Endothelial cell of umbilical vein (primary cell): Measurements from ENCODE around the gene HIRA. TPM values are rescaled to one million over a fixed set of nuclear protein-coding genes. Genes with fewer than 3 reads are reported as not detected.

Experiments
- BruUV-seq: library from RNA; stranded (reverse); fragments of 400-500 nt; replicated peaks from 2 replicates; lab custom pipeline; 2021; lab: Mats Ljungman, UMichigan
- CTCF ChIA-PET: fragments of 300-600, 350-600 bp; sonication (Branson Sonifier 250); formaldehyde crosslinking; loops from one replicate; lab custom pipeline; 2021; ENCODE audit warnings: antibody characterized with exemption, inconsistent platforms; lab: Charles Lee
- POLR2A ChIA-PET: fragments of 300-600, 350-600 bp; sonication (Branson Sonifier 250); formaldehyde crosslinking; loops from one replicate; lab custom pipeline; 2021; ENCODE audit warnings: antibody characterized with exemption, inconsistent platforms; lab: Charles Lee
- DNase-seq: peaks from one replicate; pipeline ENCODE4 v3.0.0-alpha.2; 2011; ENCODE audit warnings: low read depth, low spot score
- FAIRE-seq: peaks from 2 replicates; lab custom pipeline; 2011; peaks lifted over from hg19 to GRCh38; lab: Jason Lieb, UNC
- H2AFZ ChIP-seq: 2 replicates; pipeline ENCODE4 v1.6.0; 2012; ENCODE audit warnings: low read depth, low read length, control low read depth, inconsistent platforms
- H3K27ac ChIP-seq: 2 replicates; pipeline ENCODE4 v1.5.1; 2011; ENCODE audit warnings: low read depth, mild to moderate bottlenecking, control low read depth, low read length, moderate library complexity; ENCODE audit not compliant: insufficient read depth
- H3K27me3 ChIP-seq, 2 experiments: 2 replicates each; pipeline versions ENCODE4 v1.6.0 to v1.6.1; 2011; ENCODE audit warnings: low read length in 2 of 2, mixed read lengths in 1 of 2; ENCODE audit not compliant: control insufficient read depth in 2 of 2, insufficient read depth in 2 of 2
- H3K36me3 ChIP-seq, 2 experiments: 2 replicates in 1 of 2; 3 replicates in 1 of 2; pipeline ENCODE4 v1.5.1; 2011; ENCODE audit warnings: low read length in 2 of 2, mild to moderate bottlenecking in 1 of 2, moderate library complexity in 1 of 2; ENCODE audit not compliant: control insufficient read depth in 2 of 2, insufficient read depth in 2 of 2; ENCODE audit errors: extremely low read depth in 1 of 2
- H3K4me1 ChIP-seq: 3 replicates; pipeline ENCODE4 v1.5.1; 2011; ENCODE audit warnings: mild to moderate bottlenecking, low read length; ENCODE audit not compliant: control insufficient read depth, insufficient read depth; ENCODE audit errors: extremely low read depth
- H3K4me2 ChIP-seq: 2 replicates; pipeline ENCODE4 v1.6.1; 2011; ENCODE audit warnings: low read length, control low read depth, mixed read lengths; ENCODE audit not compliant: insufficient read depth
- H3K4me3 ChIP-seq, 3 experiments: fragments of 200-600 bp in 1 of 3; sonication (generic), shearing (Covaris generic) in 1 of 3; replicated peaks in 1 of 3; 2 replicates each; pipeline ENCODE4 v1.5.1; 2011 to 2016; ENCODE audit warnings: control low read depth in 3 of 3, low read length in 3 of 3, mild to moderate bottlenecking in 2 of 3, inconsistent platforms in 1 of 3, low read depth in 1 of 3, moderate library complexity in 1 of 3; ENCODE audit not compliant: insufficient read depth in 1 of 3
- H3K79me2 ChIP-seq: 2 replicates; pipeline ENCODE4 v1.6.0; 2012; ENCODE audit warnings: low read length, inconsistent platforms; ENCODE audit not compliant: control insufficient read depth, insufficient read depth
- H3K9ac ChIP-seq: replicated peaks from 2 replicates; pipeline ENCODE3; 2011; ENCODE audit warnings: low read length, control low read depth; ENCODE audit not compliant: insufficient read depth; ENCODE audit errors: extremely low read depth
- H3K9me1 ChIP-seq: replicated peaks from 3 replicates; pipeline ENCODE4 v1.6.0; 2011; ENCODE audit warnings: mild to moderate bottlenecking, low read length; ENCODE audit not compliant: control insufficient read depth, insufficient read depth; ENCODE audit errors: extremely low read depth
- H3K9me3 ChIP-seq: replicated peaks from 2 replicates; pipeline ENCODE4 v1.5.1; 2012; ENCODE audit warnings: low read length, inconsistent platforms; ENCODE audit not compliant: control insufficient read depth, insufficient read depth
- H4K20me1 ChIP-seq: replicated peaks from 2 replicates; pipeline ENCODE3; 2011; ENCODE audit warnings: mild to moderate bottlenecking, low read length; ENCODE audit not compliant: control insufficient read depth, insufficient read depth; ENCODE audit errors: extremely low read depth
- CTCF ChIP-seq, 2 donors: IDR thresholded peaks; 1 replicate in 1 of 2; 2 replicates in 1 of 2; pipeline ENCODE4 v1.5.1; 2011; ENCODE audit warnings: low read length in 2 of 2, mild to moderate bottlenecking in 2 of 2, moderate library complexity in 2 of 2, control low read depth in 1 of 2, inconsistent platforms in 1 of 2, low read depth in 1 of 2; ENCODE audit not compliant: insufficient read depth in 1 of 2; ENCODE audit errors: extremely low read depth in 1 of 2
- EZH2 ChIP-seq: IDR thresholded peaks from 2 replicates; pipeline ENCODE4 v1.6.1; 2012; ENCODE audit warnings: borderline replicate concordance, low read depth, mild to moderate bottlenecking, moderate library complexity, low read length, inconsistent platforms; ENCODE audit not compliant: severe bottlenecking
- FOS ChIP-seq: IDR thresholded peaks from 2 replicates; pipeline ENCODE4 v1.6.1; 2011; ENCODE audit warnings: mild to moderate bottlenecking, low read length, moderate library complexity, borderline replicate concordance; ENCODE audit not compliant: insufficient read depth
- GATA2 ChIP-seq: IDR thresholded peaks from 2 replicates; pipeline ENCODE4 v1.7.0; 2011; ENCODE audit warnings: low read depth, mild to moderate bottlenecking, moderate library complexity, mixed read lengths, low read length; ENCODE audit not compliant: insufficient read length, insufficient read depth
- JUN ChIP-seq: IDR thresholded peaks from 2 replicates; pipeline ENCODE4 v1.6.1; 2011; ENCODE audit warnings: borderline replicate concordance, low read depth; ENCODE audit not compliant: insufficient read length, insufficient read depth
- MAX ChIP-seq: IDR thresholded peaks from 2 replicates; pipeline ENCODE4 v1.6.1; 2011; ENCODE audit not compliant: insufficient read depth, insufficient read length
- MYC ChIP-seq: IDR thresholded peaks from one replicate; pipeline ENCODE4 v1.6.1; 2011; ENCODE audit warnings: mild to moderate bottlenecking, low read depth, low read length
- POLR2A ChIP-seq: IDR thresholded peaks from 2 replicates; pipeline ENCODE4 v1.6.1; 2012; ENCODE audit warnings: low read depth, mild to moderate bottlenecking, control low read depth, low read length
- POLR2AphosphoS5 ChIP-seq: IDR thresholded peaks from 2 replicates; pipeline ENCODE4 v1.6.1; 2012; ENCODE audit warnings: low read depth, mild to moderate bottlenecking, control low read depth, low read length, moderate library complexity; ENCODE audit not compliant: insufficient read depth
- dilution Hi-C: fragments of 300-500 bp; cut with MboI; formaldehyde crosslinking; loops from one replicate; pipeline ENCODE4 v1.15.0; 2019; ENCODE audit warnings: low sequenced_read_pairs; ENCODE audit not compliant: extremely low pct_ligation_motif_present
- intact Hi-C: fragments of 100-400 bp; cut with micrococcal nuclease; formaldehyde crosslinking; loops from one replicate; pipeline ENCODE4 v1.10.0; 2022
- polyA plus RNA-seq, 4 experiments: library from polyadenylated mRNA; depleted of rRNA in 3 of 4; stranded (reverse) in 3 of 4; unstranded in 1 of 4; fragments of >200 nt; gene quantifications; 2 replicates each; pipeline versions ENCODE4 v1.2.1 to v1.2.3, GENCODE V29; 2011 to 2012; ENCODE audit warnings: missing spikeins in 1 of 4
- total RNA-seq: library from RNA; stranded (reverse); gene quantifications from 2 replicates; pipeline ENCODE4 v1.2.3, GENCODE V29; 2021

Gene HIRA
- total and polyA plus RNA-seq, 2 donors (not counting 3 experiments of a cell fraction or from before 2014, with no cell fraction given) = 17.3 to 27.7 TPM

- Histone ChIP-seq H3K27ac (no peak overlapping the region), H3K4me3 (no peak overlapping the region), H3K4me2 (no peak overlapping the region), H3K79me2 (no peaks in the 10 kb centered on the region), H3K9ac (no peak overlapping the region), H3K9me1 (no peaks in the 10 kb centered on the region), H3K9me3 (no peaks in the 10 kb centered on the region), H3K36me3 (peaks cover 0 to 7% of the 10 kb centered on the region in 2 experiments), H3K27me3 (no peaks in the 10 kb centered on the region), H3K4me1 (no peaks in the 10 kb centered on the region), H2AFZ (no peak overlapping the region), H4K20me1 (no peaks in the 10 kb centered on the region)
- no peak for TF ChIP-seq JUN
- TF ChIP-seq MYC = no peak
- TF ChIP-seq MAX = no peak
- TF ChIP-seq EZH2 = no peak
- TF ChIP-seq POLR2AphosphoS5 = no peak
- TF ChIP-seq CTCF (IDR thresholded peaks at IDR 0.05; ENCODE audit: extremely low read depth in 1 of 2, insufficient read depth in 1 of 2, low read depth in 1 of 2, low read length in 2 of 2) = no peak
- TF ChIP-seq GATA2 = no peak
- no peak for TF ChIP-seq POLR2A
- TF ChIP-seq FOS = no peak
- FAIRE-seq (no peak), DNase-seq (no peak)
- BruUV-seq = no TSS peak
- ChIA-PET POLR2A (no interaction called here), CTCF (interaction anchor here (0.5 to 1.5 kb wide), 4 partner anchors 10 to 24 kb away, joined by 3 to 5 read pairs (median 3); no protein-coding TSS in a partner anchor)
- intact Hi-C loops (no loop called here), dilution Hi-C loops (no loop called here)
These were observed 87.1 kb downstream of the HIRA start for GRCh38 chr22:19344420-19344819.
